ENCODE measurements around the gene HPDL. TPM values are rescaled to one million over a fixed set of nuclear protein-coding genes. Genes with fewer than 3 reads are reported as not detected.

HPDL gene
- total RNA-seq, 1 donor, result 0.36 TPM

DNA sequence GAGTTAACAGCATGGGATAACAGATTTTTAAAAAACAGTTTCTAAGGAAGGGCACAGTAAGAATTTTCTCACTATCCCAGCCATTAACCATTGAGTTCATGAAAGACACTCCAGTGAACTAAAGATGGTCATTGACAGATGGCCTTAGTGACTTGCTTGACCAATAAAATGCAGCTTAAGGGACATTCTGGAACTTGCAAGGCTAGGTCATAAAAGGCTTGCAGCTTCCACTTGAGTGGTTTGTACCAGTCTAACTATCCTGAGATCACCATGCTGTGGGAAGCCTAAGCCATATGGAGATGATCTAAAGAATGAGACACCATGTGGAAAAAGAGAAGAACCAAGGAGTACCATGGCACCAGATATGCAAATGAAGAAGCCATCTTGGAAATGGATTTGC, 51.5 kb downstream of the HPDL start:
- no peak overlapping the region for H3K4me3 ChIP-seq (ENCODE audit: insufficient read depth, low read length)
- H3K27ac ChIP-seq (ENCODE audit: low read depth, low read length), result no peak overlapping the region
- no peak overlapping the region for H3K4me2 ChIP-seq (ENCODE audit: insufficient read depth, low read length)
- H4K20me1 ChIP-seq (ENCODE audit: insufficient read depth, low read length), result no peaks in the 10 kb centered on the region
- TF ChIP-seq, protein P1, sequence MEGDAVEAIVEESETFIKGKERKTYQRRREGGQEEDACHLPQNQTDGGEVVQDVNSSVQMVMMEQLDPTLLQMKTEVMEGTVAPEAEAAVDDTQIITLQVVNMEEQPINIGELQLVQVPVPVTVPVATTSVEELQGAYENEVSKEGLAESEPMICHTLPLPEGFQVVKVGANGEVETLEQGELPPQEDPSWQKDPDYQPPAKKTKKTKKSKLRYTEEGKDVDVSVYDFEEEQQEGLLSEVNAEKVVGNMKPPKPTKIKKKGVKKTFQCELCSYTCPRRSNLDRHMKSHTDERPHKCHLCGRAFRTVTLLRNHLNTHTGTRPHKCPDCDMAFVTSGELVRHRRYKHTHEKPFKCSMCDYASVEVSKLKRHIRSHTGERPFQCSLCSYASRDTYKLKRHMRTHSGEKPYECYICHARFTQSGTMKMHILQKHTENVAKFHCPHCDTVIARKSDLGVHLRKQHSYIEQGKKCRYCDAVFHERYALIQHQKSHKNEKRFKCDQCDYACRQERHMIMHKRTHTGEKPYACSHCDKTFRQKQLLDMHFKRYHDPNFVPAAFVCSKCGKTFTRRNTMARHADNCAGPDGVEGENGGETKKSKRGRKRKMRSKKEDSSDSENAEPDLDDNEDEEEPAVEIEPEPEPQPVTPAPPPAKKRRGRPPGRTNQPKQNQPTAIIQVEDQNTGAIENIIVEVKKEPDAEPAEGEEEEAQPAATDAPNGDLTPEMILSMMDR (IDR thresholded peaks at IDR 0.05; ENCODE audit: extremely low read depth, low read depth, low read length), result no peak
- H3K27me3 ChIP-seq (ENCODE audit: insufficient read depth, low read length), result no peaks in the 10 kb centered on the region
- H3K4me1 ChIP-seq (ENCODE audit: insufficient read depth, low read length), result no peaks in the 10 kb centered on the region
- H3K36me3 ChIP-seq (ENCODE audit: insufficient read depth, low read length), result no peaks in the 10 kb centered on the region
- DNase-seq (ENCODE audit: insufficient read length, low spot score, missing footprints), result no peak
- H2AFZ ChIP-seq (ENCODE audit: low read length), result no peak overlapping the region
- H3K79me2 ChIP-seq (ENCODE audit: insufficient read depth, low read length), result no peaks in the 10 kb centered on the region
- H3K9me3 ChIP-seq (ENCODE audit: low read depth, low read length), result no peaks in the 10 kb centered on the region

Other genes with a start within 250 kb of the HPDL start
- 0.36 and 0.59 TPM in 2 replicates for gene ZSWIM5, start 120.3 kb upstream of the HPDL start, total RNA-seq
- 6.5 and 8.5 TPM in 2 replicates for gene TOE1, start 13.3 kb downstream of the HPDL start, total RNA-seq
- gene MUTYH, start 13.5 kb downstream of the HPDL start, total RNA-seq, result 13.6 and 14.1 TPM in 2 replicates
- 5.4 and 6.2 TPM in 2 replicates for gene TESK2, start 164.3 kb downstream of the HPDL start, total RNA-seq
- gene CCDC163, start 173.2 kb downstream of the HPDL start, total RNA-seq, result 1.8 TPM in 2 replicates
- 2.9 TPM in 2 replicates for gene MMACHC, start 173.4 kb downstream of the HPDL start, total RNA-seq
- 249 and 260 TPM in 2 replicates for gene PRDX1, start 195.0 kb downstream of the HPDL start, total RNA-seq
- 129 and 136 TPM in 2 replicates for gene AKR1A1, start 223.9 kb downstream of the HPDL start, total RNA-seq

Measured in osteoblast (primary cell).